NK-92 treated with Interleukin-12 subunit alpha and Interleukin-12 subunit beta, amount 100 ng/mL, for 24 hours (cell line): ENCODE results near the gene PDZRN4.
"Not testable (repeated sequence)": the region's sequence is repeated elsewhere in the genome, so short reads cannot be mapped to it uniquely, and the experiment has no call there.

Experiments used
- DNase-seq: peaks from one replicate; lab custom pipeline; 2025; lab: John Stamatoyannopoulos, UW

Gene PDZRN4

GRCh38 chr12:41564816-41565215 lies 376.7 kb downstream of the PDZRN4 start:
- DNase-seq: no peak

- no peak for DNase-seq
Measured at GRCh38 chr12:41566703-41567102, 378.6 kb downstream of the PDZRN4 start.

GRCh38 chr12:41573445-41573844 lies 385.3 kb downstream of the PDZRN4 start:
- no peak for DNase-seq

- no peak for DNase-seq
Measured at GRCh38 chr12:41576925-41577324, 388.8 kb downstream of the PDZRN4 start.

GRCh38 chr12:41577995-41578394 lies 389.9 kb downstream of the PDZRN4 start:
- no peak for DNase-seq

GRCh38 chr12:41585784-41586183 lies 397.7 kb downstream of the PDZRN4 start:
- no peak for DNase-seq

GRCh38 chr12:41587574-41587973 lies 399.5 kb downstream of the PDZRN4 start:
- DNase-seq: no peak

GRCh38 chr12:41589878-41590277 lies 401.8 kb downstream of the PDZRN4 start:
- no peak for DNase-seq

- DNase-seq: no peak
Measured at GRCh38 chr12:41596190-41596589, 408.1 kb downstream of the PDZRN4 start.

GRCh38 chr12:41604830-41605229 lies 416.7 kb downstream of the PDZRN4 start:
- DNase-seq: no peak

GRCh38 chr12:41605545-41606305 lies 417.6 kb downstream of the PDZRN4 start:
- DNase-seq: no peak

- DNase-seq: no peak
Measured at GRCh38 chr12:41606468-41607445, 418.6 kb downstream of the PDZRN4 start.

- no peak for DNase-seq
Measured at GRCh38 chr12:41612892-41613557, 424.9 kb downstream of the PDZRN4 start.

GRCh38 chr12:41615174-41615573 lies 427.1 kb downstream of the PDZRN4 start:
- not testable (repeated sequence) for DNase-seq

GRCh38 chr12:41619705-41620104 lies 431.6 kb downstream of the PDZRN4 start:
- DNase-seq: no peak

- no peak for DNase-seq
Measured at GRCh38 chr12:41621291-41621690, 433.2 kb downstream of the PDZRN4 start.
